Inflammatory macrophage treated with lipopolysaccharide for 1 hour (primary cell): ENCODE results near the gene SPOCK1.

Experiments
- DNase-seq, 2 donors: peaks; one replicate each; pipeline ENCODE4 v3.0.0-alpha.2; 2020 to 2022

SPOCK1 gene

GRCh38 chr5:137290373-137290772 lies 208.8 kb downstream of the SPOCK1 start:
- no peak for DNase-seq

DNA sequence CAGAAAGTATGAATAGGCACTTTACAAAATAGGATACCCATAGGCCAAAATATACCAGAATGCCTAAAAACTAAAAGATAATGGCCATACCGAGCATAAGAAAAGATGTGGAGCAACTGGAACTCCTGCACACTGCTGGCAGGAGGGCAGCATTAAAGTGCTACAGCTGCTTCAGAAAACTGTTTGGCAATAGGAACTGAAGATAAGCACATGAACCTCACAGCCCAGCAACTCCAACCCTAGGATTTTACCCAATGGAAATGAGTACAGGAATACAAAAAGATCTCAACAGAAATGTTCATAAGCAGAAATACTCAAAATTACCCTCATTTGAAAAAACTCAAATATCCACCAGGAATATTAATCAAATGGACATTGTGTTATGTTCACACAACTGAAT lies 209.3 kb downstream of the SPOCK1 start:
- DNase-seq: no peak

DNA sequence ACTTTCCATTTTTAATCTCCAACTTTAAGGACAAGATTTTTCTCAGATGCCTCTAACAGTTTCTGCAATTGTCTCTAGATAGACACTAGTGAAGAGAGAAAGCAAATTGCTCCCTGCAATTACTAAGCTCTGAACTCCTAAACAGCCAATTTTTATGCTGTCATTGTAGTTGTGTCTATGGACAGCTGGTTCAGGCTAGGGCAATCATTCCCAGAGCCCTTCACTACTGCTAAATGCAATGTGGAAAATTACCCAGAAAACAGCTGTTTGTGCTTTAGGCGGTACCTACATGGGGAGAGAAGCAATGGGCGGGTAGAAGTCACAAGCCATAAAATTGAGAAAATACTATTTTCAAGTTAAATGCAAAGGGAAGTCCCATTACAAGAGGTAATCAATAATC lies 211.6 kb downstream of the SPOCK1 start:
- no peak for DNase-seq

DNA sequence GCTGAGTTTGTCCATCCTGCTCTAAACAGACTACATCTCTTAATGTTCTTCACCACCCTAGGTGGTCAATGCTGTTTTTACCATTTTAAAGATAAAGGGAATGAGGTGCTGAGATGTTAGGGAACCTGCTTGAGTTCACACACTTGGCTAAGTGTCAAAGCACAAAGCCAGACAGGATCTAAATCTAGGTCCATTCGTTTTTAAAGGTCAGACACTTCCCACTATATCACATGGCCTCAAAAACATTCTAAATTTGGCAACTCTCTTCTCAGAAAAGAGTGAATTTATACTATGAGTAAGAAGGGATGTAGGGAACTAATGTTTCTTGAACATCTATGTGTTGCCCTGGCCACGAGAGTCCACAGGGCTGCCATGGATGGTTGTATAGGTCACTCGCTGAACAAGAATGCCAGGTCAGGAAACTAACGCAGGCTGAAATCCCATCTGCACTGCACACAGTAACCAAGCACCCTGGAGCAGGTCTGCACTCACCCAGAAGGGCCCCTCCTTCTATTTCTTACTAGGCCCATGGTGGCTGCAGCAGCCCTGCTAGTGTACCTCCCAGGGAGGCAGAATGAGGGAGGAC lies 213.0 kb downstream of the SPOCK1 start:
- no peak for DNase-seq

GRCh38 chr5:137283801-137284200 lies 215.3 kb downstream of the SPOCK1 start:
- DNase-seq: no peak

- DNase-seq: no peak
Measured at GRCh38 chr5:137282216-137282615, 216.9 kb downstream of the SPOCK1 start.

DNA sequence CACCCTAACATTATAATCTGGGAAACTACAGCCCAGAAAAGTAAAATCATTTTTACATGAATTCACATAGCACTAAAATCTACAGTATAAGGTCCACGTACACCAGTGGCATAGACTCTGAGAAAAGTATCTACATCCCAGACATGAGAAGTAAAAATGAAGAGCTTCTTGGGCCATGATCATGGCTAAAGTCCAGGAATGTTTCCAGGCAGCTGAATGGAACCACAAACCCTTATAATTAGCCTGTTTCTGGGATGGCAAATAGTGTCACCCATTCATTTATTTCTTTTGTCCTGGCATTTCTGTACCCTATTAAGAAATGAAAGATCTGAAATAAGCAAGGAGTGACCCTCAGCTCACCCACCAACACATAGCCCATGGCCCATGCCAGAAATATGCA lies 217.9 kb downstream of the SPOCK1 start:
- DNase-seq: no peak

- no peak for DNase-seq
Measured at GRCh38 chr5:137280656-137281055, 218.5 kb downstream of the SPOCK1 start.

DNA sequence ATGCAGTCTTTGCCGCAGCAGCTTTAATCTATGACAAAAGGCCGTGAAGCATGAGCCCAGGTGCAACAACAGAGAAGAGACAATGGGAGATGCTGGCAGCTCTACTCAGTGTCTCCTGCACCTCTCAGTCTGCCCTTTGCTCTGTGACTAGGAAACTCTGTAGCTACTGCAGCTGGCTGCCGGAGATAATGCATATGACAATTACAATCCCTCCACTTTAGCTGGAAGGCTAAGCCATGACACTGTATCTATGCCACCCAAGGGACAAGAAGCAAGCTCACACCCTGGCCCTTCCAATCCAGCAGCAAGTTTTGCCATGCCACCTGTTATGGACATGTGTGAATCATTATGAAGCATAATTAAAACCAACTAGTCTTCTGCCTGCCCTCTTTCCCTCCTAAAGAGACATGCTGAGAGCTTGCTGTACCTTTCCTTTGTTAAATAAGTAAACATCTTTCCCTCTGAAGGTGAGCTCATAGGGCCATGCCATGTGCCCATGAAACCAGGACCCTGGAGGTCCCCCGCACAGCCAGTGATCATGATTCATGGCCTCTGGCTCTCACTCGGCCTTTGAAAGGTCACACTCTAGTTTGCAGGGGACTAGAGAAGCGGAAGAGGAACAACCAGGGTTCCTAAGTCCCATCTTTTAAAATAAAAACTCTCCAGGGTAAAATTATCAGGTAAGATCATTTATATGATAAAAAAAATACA lies 219.4 kb downstream of the SPOCK1 start:
- no peak for DNase-seq

- DNase-seq: no peak
Measured at GRCh38 chr5:137278476-137278875, 220.7 kb downstream of the SPOCK1 start.

- no peak for DNase-seq
Measured at GRCh38 chr5:137275083-137275482, 224.0 kb downstream of the SPOCK1 start.

GRCh38 chr5:137273511-137273910 lies 225.6 kb downstream of the SPOCK1 start:
- no peak for DNase-seq

GRCh38 chr5:137272831-137273230 lies 226.3 kb downstream of the SPOCK1 start:
- no peak for DNase-seq

- DNase-seq: no peak
Measured at GRCh38 chr5:137269946-137270345, 229.2 kb downstream of the SPOCK1 start.

GRCh38 chr5:137269274-137269673 lies 229.9 kb downstream of the SPOCK1 start:
- DNase-seq: no peak

GRCh38 chr5:137268646-137269045 lies 230.5 kb downstream of the SPOCK1 start:
- no peak for DNase-seq

- DNase-seq: no peak
Measured at GRCh38 chr5:137266186-137266585, 232.9 kb downstream of the SPOCK1 start.

- DNase-seq: no peak
Measured at GRCh38 chr5:137265457-137265856, 233.7 kb downstream of the SPOCK1 start.

DNA sequence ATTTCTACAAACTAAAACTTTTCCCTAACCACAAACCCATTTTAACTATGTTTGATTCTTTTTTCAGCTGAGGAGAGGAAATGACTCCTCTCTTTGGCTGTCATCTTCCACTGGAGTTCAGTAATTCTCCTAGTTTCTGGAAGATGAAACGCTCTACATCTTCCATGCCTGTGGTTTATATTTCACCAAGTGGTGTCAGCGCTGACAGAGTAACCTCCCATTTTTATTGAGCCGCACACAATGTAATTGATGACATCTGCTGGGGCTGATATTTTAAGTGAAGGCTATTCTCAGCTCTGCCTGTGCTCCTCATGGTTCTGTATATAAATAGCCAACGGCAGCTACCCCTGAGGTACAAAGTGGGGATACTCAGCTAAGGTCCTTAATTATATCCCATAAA lies 234.6 kb downstream of the SPOCK1 start:
- no peak for DNase-seq

DNA sequence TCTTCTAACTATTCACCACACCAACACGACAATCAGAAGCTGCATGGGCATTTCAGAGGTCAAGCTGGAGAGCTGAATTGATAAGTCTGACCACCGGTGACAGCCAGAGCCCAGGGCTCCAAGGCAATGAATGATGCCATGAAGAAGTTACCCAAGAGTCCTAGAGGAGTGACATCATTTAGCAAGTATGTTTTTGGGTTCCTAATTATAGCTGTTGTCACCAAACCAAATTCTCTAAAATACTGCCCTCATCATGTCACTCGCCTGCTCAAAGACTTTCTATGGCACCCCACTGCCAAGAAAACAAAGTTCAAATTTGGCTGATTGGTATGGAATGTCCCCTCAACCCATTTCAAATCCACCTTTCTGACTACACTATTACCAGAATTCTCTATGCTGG lies 235.1 kb downstream of the SPOCK1 start:
- DNase-seq: no peak

- no peak for DNase-seq
Measured at GRCh38 chr5:137263371-137264005, 235.6 kb downstream of the SPOCK1 start.

- no peak for DNase-seq
Measured at GRCh38 chr5:137262818-137263217, 236.3 kb downstream of the SPOCK1 start.

- no peak for DNase-seq
Measured at GRCh38 chr5:137260820-137261695, 238.1 kb downstream of the SPOCK1 start.
